GM12891 (cell line): ENCODE measurements around the gene NSMCE1.

ENCODE experiments used
- POLR2A ChIP-seq: IDR thresholded peaks from 2 replicates; pipeline ENCODE4 v1.6.1; 2011; ENCODE audit warnings: low read depth, low read length, control low read depth
- POLR2AphosphoS5 ChIP-seq: IDR thresholded peaks from 2 replicates; pipeline ENCODE4 v1.6.1; 2011; ENCODE audit warnings: low read depth, low read length, control low read depth
- SPI1 ChIP-seq: IDR thresholded peaks from 2 replicates; pipeline ENCODE4 v1.6.1; 2011; ENCODE audit warnings: low read depth, low read length, control low read depth
- TAF1 ChIP-seq: IDR thresholded peaks from 2 replicates; pipeline ENCODE4 v1.6.1; 2011; ENCODE audit warnings: low read depth, low read length, control low read depth

GRCh38 chr16:27242868-27243590, 25.5 kb downstream of the NSMCE1 start:
- TF ChIP-seq TAF1, result no peak
- TF ChIP-seq POLR2A, result no peak
- no peak; the same call in 1 of the 2 replicates for TF ChIP-seq POLR2AphosphoS5
- 0 out of 2 replicates have a peak, but pooled peaks have one; percentile 3 for TF ChIP-seq SPI1
